B cell (primary cell): ENCODE results near the gene BPIFB1. TPM values are rescaled to one million over a fixed set of nuclear protein-coding genes. Genes with fewer than 3 reads are reported as not detected.

Experiments used
- ATAC-seq: fragments of 200-7000 bp; cut with Tn5 transposase; one replicate; pipeline ENCODE4 v1.10.0; 2021; ENCODE audit warnings: low read depth, mild to moderate bottlenecking, moderate number of reproducible peaks, moderate library complexity
- CTCF ChIA-PET: fragments of 350-600 bp; sonication (Branson Sonifier 250); formaldehyde crosslinking; loops from one replicate; lab custom pipeline; 2021; ENCODE audit warnings: antibody characterized with exemption, inconsistent platforms; lab: Charles Lee
- POLR2A ChIA-PET: fragments of 350-600 bp; sonication (Branson Sonifier 250); formaldehyde crosslinking; loops from one replicate; lab custom pipeline; 2021; ENCODE audit warnings: antibody characterized with exemption; lab: Charles Lee
- DNase-seq: peaks from one replicate; pipeline ENCODE4 v3.0.0; 2013
- H2AFZ ChIP-seq: 2 replicates; pipeline ENCODE4 v1.6.1; 2012; ENCODE audit warnings: mild to moderate bottlenecking, low read depth, low read length; ENCODE audit not compliant: insufficient read depth, poor library complexity, severe bottlenecking
- H3K27ac ChIP-seq, 2 donors: 1 replicate in 1 of 2; 2 replicates in 1 of 2; pipeline ENCODE4 v1.5.1; 2012 to 2013; ENCODE audit warnings: low read length in 2 of 2, mild to moderate bottlenecking in 2 of 2, moderate library complexity in 1 of 2
- H3K27me3 ChIP-seq, 4 experiments: fragments of 200-600 bp in 1 of 4; sonication (generic) in 1 of 4; replicated peaks in 1 of 4; 1 replicate in 2 of 4; 2 replicates in 2 of 4; pipeline versions ENCODE4 v1.6.1 to v1.7.0; 2013 to 2016; ENCODE audit warnings: low read length in 3 of 4, mild to moderate bottlenecking in 2 of 4, mixed read lengths in 1 of 4, moderate library complexity in 1 of 4; ENCODE audit not compliant: insufficient read depth in 4 of 4, control insufficient read depth in 3 of 4; ENCODE audit errors: control extremely low read depth in 1 of 4
- H3K36me3 ChIP-seq, 2 experiments: replicated peaks in 1 of 2; 1 replicate in 1 of 2; 2 replicates in 1 of 2; pipeline versions ENCODE4 v1.6.1 to v1.7.1; 2013; ENCODE audit warnings: low read length in 1 of 2; ENCODE audit not compliant: insufficient read depth in 2 of 2, control insufficient read depth in 1 of 2; ENCODE audit errors: control extremely low read depth in 1 of 2, extremely low read depth in 1 of 2
- H3K4me1 ChIP-seq, 2 donors: fragments of 200-600 bp in 1 of 2; sonication (generic) in 1 of 2; 1 replicate in 1 of 2; 2 replicates in 1 of 2; pipeline versions ENCODE4 v1.5.1 to v1.6.1; 2013 to 2017; ENCODE audit warnings: low read length in 2 of 2; ENCODE audit not compliant: control insufficient read depth in 2 of 2, insufficient read depth in 2 of 2
- H3K4me2 ChIP-seq: replicated peaks from 2 replicates; pipeline ENCODE3; 2012; ENCODE audit warnings: mild to moderate bottlenecking, low read depth, low read length; ENCODE audit not compliant: poor library complexity, severe bottlenecking
- H3K4me3 ChIP-seq, 5 experiments: fragments of 200-600 bp in 1 of 5; sonication (generic) in 1 of 5; 1 replicate in 3 of 5; 2 replicates in 2 of 5; pipeline versions ENCODE4 v1.5.1 to v1.7.0; 2011 to 2016; ENCODE audit warnings: low read length in 4 of 5, mild to moderate bottlenecking in 4 of 5, low read depth in 2 of 5, control low read depth in 1 of 5, moderate library complexity in 1 of 5; ENCODE audit not compliant: insufficient read depth in 1 of 5; ENCODE audit errors: control extremely low read depth in 1 of 5, extremely low read depth in 1 of 5
- H3K79me2 ChIP-seq: fragments of 200-600 bp; sonication (generic); one replicate; pipeline ENCODE4 v1.6.0; 2016; ENCODE audit warnings: low read length; ENCODE audit not compliant: control insufficient read depth, insufficient read depth
- H3K9ac ChIP-seq: fragments of 200-600 bp; sonication (generic); 2 replicates; pipeline ENCODE4 v1.6.1; 2017; ENCODE audit warnings: mild to moderate bottlenecking, low read length, moderate library complexity
- H3K9me3 ChIP-seq, 3 donors: one replicate each; pipeline versions ENCODE4 v1.6.1 to v1.7.1; 2013; ENCODE audit warnings: low read length in 2 of 3; ENCODE audit not compliant: control insufficient read depth in 2 of 3, insufficient read depth in 1 of 3; ENCODE audit errors: control extremely low read depth in 1 of 3
- H4K20me1 ChIP-seq: 2 replicates; pipeline ENCODE4 v1.6.0; 2012; ENCODE audit warnings: mild to moderate bottlenecking, low read length; ENCODE audit not compliant: insufficient read depth, control insufficient read depth, poor library complexity, severe bottlenecking
- H3K27ac Mint-ChIP-seq: one replicate; pipeline ENCODE4 v1.8.0; 2021; ENCODE audit warnings: mixed read lengths
- H3K27me3 Mint-ChIP-seq: one replicate; pipeline ENCODE4 v1.8.0; 2021; ENCODE audit warnings: mixed read lengths
- H3K4me1 Mint-ChIP-seq: one replicate; pipeline ENCODE4 v1.8.0; 2021; ENCODE audit warnings: mixed read lengths
- H3K4me3 Mint-ChIP-seq: one replicate; pipeline ENCODE4 v1.8.0; 2021; ENCODE audit warnings: mixed read lengths
- H3K9me3 Mint-ChIP-seq: one replicate; pipeline ENCODE4 v1.8.0; 2022; ENCODE audit warnings: mixed read lengths; ENCODE audit not compliant: insufficient read depth
- EZH2 ChIP-seq: IDR thresholded peaks from 2 replicates; pipeline ENCODE4 v1.6.1; 2012; ENCODE audit warnings: borderline replicate concordance, low read depth, mild to moderate bottlenecking, moderate library complexity, low read length; ENCODE audit not compliant: insufficient read depth, poor library complexity, severe bottlenecking
- WGBS: methylation state at CpG from one replicate; pipeline ENCODE4 v1.1.5; 2013; ENCODE audit warnings: missing lambda C conversion rate; ENCODE audit not compliant: insufficient coverage; 5-methylcytosine and 5-hydroxymethylcytosine counted together
- intact Hi-C: fragments of 100-400 bp; cut with micrococcal nuclease; formaldehyde crosslinking; loops from one replicate; pipeline ENCODE4 v1.10.0; 2022
- polyA plus RNA-seq: library from polyadenylated mRNA; depleted of rRNA; stranded (reverse); fragments of >200 nt; gene quantifications from 2 replicates; pipeline ENCODE4 v1.2.3, GENCODE V29; 2012
- total RNA-seq, 2 donors: library from RNA; stranded (reverse); fragments of 120-200 nt in 1 of 2; gene quantifications; 1 replicate in 1 of 2; 2 replicates in 1 of 2; pipeline versions ENCODE4 v1.2.3 to v1.2.4, GENCODE V29; 2013 to 2022
- TF ChIP-seq, protein P1 (sequence below): fragments of 200-600 bp; IDR thresholded peaks from one replicate; pipeline ENCODE4 v1.8.0; 2022; ENCODE audit warnings: antibody characterized with exemption, mild to moderate bottlenecking

The BPIFB1 gene
- total and polyA plus RNA-seq, 2 donors (not counting 1 experiment from before 2014, with no cell fraction given) = not detected

DNA sequence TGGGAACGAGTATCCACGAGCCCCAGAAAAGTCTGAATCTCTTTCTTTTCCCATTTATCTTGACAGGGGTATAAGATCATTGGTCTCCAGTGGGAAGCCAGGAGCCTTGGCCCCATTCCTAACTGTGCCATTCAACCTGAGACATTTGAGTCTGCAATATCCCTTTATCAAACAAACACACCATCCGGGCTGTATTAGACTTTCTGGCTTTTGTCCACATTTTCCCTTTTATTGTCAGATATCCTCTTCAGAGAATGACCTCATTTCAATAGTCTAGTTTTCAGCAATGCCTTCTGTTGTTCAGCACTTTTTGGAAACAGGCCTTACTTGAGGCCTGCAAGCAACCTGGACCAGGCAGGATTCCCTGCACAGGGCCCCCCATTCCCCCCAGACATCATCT is 31.5 kb upstream of the BPIFB1 start:
- ATAC-seq (no peak), DNase-seq (no peak)
- WGBS = 88% methylated on average over 1 of the region's 3 CpGs
- H3K27ac ChIP-seq = no peak overlapping the region
- no peaks in the 10 kb centered on the region for H3K36me3 ChIP-seq
- no peaks in the 10 kb centered on the region for H3K4me1 ChIP-seq
- ChIA-PET POLR2A (no interaction called here), CTCF (no interaction called here)
- no peaks in the 10 kb centered on the region for H4K20me1 ChIP-seq
- H3K4me3 ChIP-seq = no peak overlapping the region
- no peak overlapping the region for H3K9ac ChIP-seq
- Mint-ChIP-seq H3K9me3 (no peaks in the 10 kb centered on the region), H3K27ac (no peak overlapping the region), H3K4me1 (no peaks in the 10 kb centered on the region), H3K4me3 (no peak overlapping the region), H3K27me3 (peaks cover 19% of the 10 kb centered on the region)
- no peak overlapping the region for H2AFZ ChIP-seq
- H3K9me3 ChIP-seq = no peaks in the 10 kb centered on the region
- intact Hi-C loops = no loop called here
- no peaks in the 10 kb centered on the region for H3K79me2 ChIP-seq
- peaks cover 0 to under 1% (median 0%) of the 10 kb centered on the region in 4 experiments for H3K27me3 ChIP-seq
- TF ChIP-seq EZH2 = no peak
- TF ChIP-seq, protein P1, sequence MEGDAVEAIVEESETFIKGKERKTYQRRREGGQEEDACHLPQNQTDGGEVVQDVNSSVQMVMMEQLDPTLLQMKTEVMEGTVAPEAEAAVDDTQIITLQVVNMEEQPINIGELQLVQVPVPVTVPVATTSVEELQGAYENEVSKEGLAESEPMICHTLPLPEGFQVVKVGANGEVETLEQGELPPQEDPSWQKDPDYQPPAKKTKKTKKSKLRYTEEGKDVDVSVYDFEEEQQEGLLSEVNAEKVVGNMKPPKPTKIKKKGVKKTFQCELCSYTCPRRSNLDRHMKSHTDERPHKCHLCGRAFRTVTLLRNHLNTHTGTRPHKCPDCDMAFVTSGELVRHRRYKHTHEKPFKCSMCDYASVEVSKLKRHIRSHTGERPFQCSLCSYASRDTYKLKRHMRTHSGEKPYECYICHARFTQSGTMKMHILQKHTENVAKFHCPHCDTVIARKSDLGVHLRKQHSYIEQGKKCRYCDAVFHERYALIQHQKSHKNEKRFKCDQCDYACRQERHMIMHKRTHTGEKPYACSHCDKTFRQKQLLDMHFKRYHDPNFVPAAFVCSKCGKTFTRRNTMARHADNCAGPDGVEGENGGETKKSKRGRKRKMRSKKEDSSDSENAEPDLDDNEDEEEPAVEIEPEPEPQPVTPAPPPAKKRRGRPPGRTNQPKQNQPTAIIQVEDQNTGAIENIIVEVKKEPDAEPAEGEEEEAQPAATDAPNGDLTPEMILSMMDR = no peak
- no peak overlapping the region for H3K4me2 ChIP-seq

DNA sequence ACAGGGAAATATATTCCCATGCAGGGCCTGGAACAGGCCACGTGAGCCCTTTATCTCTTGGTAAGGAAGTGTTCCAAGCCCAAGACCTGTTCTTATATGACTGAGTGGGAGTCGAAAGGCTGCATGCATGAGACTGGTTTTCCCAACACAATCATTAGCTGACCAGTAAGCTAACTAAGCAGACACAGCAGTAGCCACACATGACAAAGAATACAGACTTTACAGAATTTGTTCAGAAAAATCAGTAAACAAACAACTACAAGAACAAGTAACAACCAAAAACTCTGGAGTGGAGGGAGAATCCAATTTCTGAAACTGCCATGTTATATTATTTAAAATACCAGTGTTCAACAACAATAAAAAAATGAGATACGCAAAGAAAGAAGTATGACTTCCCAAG is 30.6 kb upstream of the BPIFB1 start:
- WGBS = no CpG with 5 or more reads among the region's 3 CpGs
- ATAC-seq (no peak), DNase-seq (no peak)
- ChIA-PET POLR2A (no interaction called here), CTCF (no interaction called here)
- H3K9me3 Mint-ChIP-seq = no peaks in the 10 kb centered on the region
- intact Hi-C loops = no loop called here
- Histone ChIP-seq H3K27me3 (peaks cover 0 to 3% (median 1%) of the 10 kb centered on the region in 4 experiments), H3K4me3 (no peak overlapping the region), H3K9ac (no peak overlapping the region), H3K9me3 (no peaks in the 10 kb centered on the region), H4K20me1 (no peaks in the 10 kb centered on the region), H3K36me3 (no peaks in the 10 kb centered on the region), H3K79me2 (no peaks in the 10 kb centered on the region), H3K4me1 (no peaks in the 10 kb centered on the region), H3K27ac (no peak overlapping the region), H2AFZ (no peak overlapping the region), H3K4me2 (no peak overlapping the region)
- H3K4me3 Mint-ChIP-seq = no peak overlapping the region
- TF ChIP-seq EZH2 = no peak
- TF ChIP-seq, protein P1 = no peak
- H3K27me3 Mint-ChIP-seq = peaks cover 28% of the 10 kb centered on the region
- H3K4me1 Mint-ChIP-seq = no peaks in the 10 kb centered on the region
- H3K27ac Mint-ChIP-seq = no peak overlapping the region
